CD14-positive monocyte (primary cell): Measurements from ENCODE around the gene PKD1. TPM values are rescaled to one million over a fixed set of nuclear protein-coding genes. Genes with fewer than 3 reads are reported as not detected.

ENCODE experiments used
- DNase-seq, 3 donors: peaks; one replicate each; pipeline ENCODE4 v3.0.0-alpha.2; 2011 to 2022
- H2AFZ ChIP-seq: 2 replicates; pipeline ENCODE4 v1.6.0; 2012; ENCODE audit warnings: mild to moderate bottlenecking, low read depth, low read length, inconsistent platforms; ENCODE audit not compliant: insufficient read depth, poor library complexity, severe bottlenecking
- H3K27ac ChIP-seq, 2 donors: 1 replicate in 1 of 2; 2 replicates in 1 of 2; pipeline ENCODE4 v1.5.1; 2012 to 2013; ENCODE audit warnings: low read length in 2 of 2, control low read depth in 1 of 2, inconsistent platforms in 1 of 2, low read depth in 1 of 2, mild to moderate bottlenecking in 1 of 2
- H3K27me3 ChIP-seq, 2 donors: one replicate each; pipeline versions ENCODE4 v1.6.0 to v1.6.1; 2011 to 2013; ENCODE audit warnings: low read length in 2 of 2; ENCODE audit not compliant: control insufficient read depth in 2 of 2, insufficient read depth in 2 of 2
- H3K36me3 ChIP-seq, 2 donors: replicated peaks in 1 of 2; 1 replicate in 1 of 2; 2 replicates in 1 of 2; pipeline versions ENCODE4 v1.5.1 to v1.6.1; 2012 to 2013; ENCODE audit warnings: low read length in 2 of 2, control low read depth in 1 of 2, inconsistent platforms in 1 of 2, mild to moderate bottlenecking in 1 of 2; ENCODE audit not compliant: insufficient read depth in 2 of 2, control insufficient read depth in 1 of 2
- H3K4me1 ChIP-seq, 2 donors: 1 replicate in 1 of 2; 2 replicates in 1 of 2; pipeline versions ENCODE4 v1.5.1 to v1.6.1; 2012 to 2013; ENCODE audit warnings: low read length in 2 of 2, control low read depth in 1 of 2, inconsistent platforms in 1 of 2, mild to moderate bottlenecking in 1 of 2, moderate library complexity in 1 of 2; ENCODE audit not compliant: insufficient read depth in 2 of 2, control insufficient read depth in 1 of 2
- H3K4me2 ChIP-seq: replicated peaks from 2 replicates; pipeline ENCODE3; 2012; ENCODE audit warnings: low read length, moderate library complexity, mild to moderate bottlenecking; ENCODE audit not compliant: poor library complexity, severe bottlenecking; ENCODE audit errors: extremely low read depth
- H3K4me3 ChIP-seq, 3 experiments: fragments of 200-600 bp in 1 of 3; sonication (generic) in 1 of 3; replicated peaks in 1 of 3; 1 replicate in 2 of 3; 2 replicates in 1 of 3; pipeline ENCODE4 v1.5.1; 2011 to 2013; ENCODE audit warnings: low read length in 3 of 3, mild to moderate bottlenecking in 3 of 3, control low read depth in 2 of 3, low read depth in 2 of 3, inconsistent platforms in 1 of 3, moderate library complexity in 1 of 3
- H3K79me2 ChIP-seq: 2 replicates; pipeline ENCODE4 v1.6.0; 2012; ENCODE audit warnings: mild to moderate bottlenecking, control low read depth, inconsistent platforms, low read length, moderate library complexity; ENCODE audit not compliant: insufficient read depth
- H3K9ac ChIP-seq: 2 replicates; pipeline ENCODE4 v1.6.0; 2017; ENCODE audit warnings: low read length, mild to moderate bottlenecking; ENCODE audit not compliant: insufficient read depth, poor library complexity, severe bottlenecking
- H3K9me3 ChIP-seq, 2 donors: replicated peaks in 1 of 2; 1 replicate in 1 of 2; 2 replicates in 1 of 2; pipeline versions ENCODE4 v1.5.1 to v1.6.1; 2012 to 2013; ENCODE audit warnings: low read length in 2 of 2, control low read depth in 1 of 2; ENCODE audit not compliant: control insufficient read depth in 1 of 2, insufficient read depth in 1 of 2
- H4K20me1 ChIP-seq: 2 replicates; pipeline ENCODE4 v1.6.0; 2012; ENCODE audit warnings: mild to moderate bottlenecking, low read length, control low read depth, moderate library complexity; ENCODE audit not compliant: insufficient read depth
- H3K27ac Mint-ChIP-seq, 7 donors: one replicate each; pipeline ENCODE4 v1.8.0; 2020; ENCODE audit warnings: mild to moderate bottlenecking in 7 of 7, mixed read lengths in 7 of 7, moderate library complexity in 6 of 7, inconsistent platforms in 2 of 7
- H3K27me3 Mint-ChIP-seq, 3 donors: one replicate each; pipeline ENCODE4 v1.8.0; 2021 to 2022; ENCODE audit warnings: low read depth in 3 of 3, mild to moderate bottlenecking in 3 of 3, mixed read lengths in 3 of 3, moderate library complexity in 3 of 3, inconsistent platforms in 1 of 3
- H3K36me3 Mint-ChIP-seq, 2 donors: one replicate each; pipeline ENCODE4 v1.8.0; 2020; ENCODE audit warnings: mixed read lengths in 2 of 2, inconsistent platforms in 1 of 2, mild to moderate bottlenecking in 1 of 2
- H3K4me1 Mint-ChIP-seq: one replicate; pipeline ENCODE4 v1.8.0; 2020; ENCODE audit warnings: mild to moderate bottlenecking, mixed read lengths
- H3K4me3 Mint-ChIP-seq, 2 donors: one replicate each; pipeline ENCODE4 v1.8.0; 2020; ENCODE audit warnings: mild to moderate bottlenecking in 2 of 2, mixed read lengths in 2 of 2, moderate library complexity in 1 of 2
- H3K9me3 Mint-ChIP-seq, 7 donors: one replicate each; pipeline ENCODE4 v1.8.0; 2020 to 2022; ENCODE audit warnings: mixed read lengths in 7 of 7, mild to moderate bottlenecking in 6 of 7, moderate library complexity in 6 of 7, inconsistent platforms in 2 of 7
- CTCF ChIP-seq: fragments of 200-600 bp; IDR thresholded peaks from one replicate; pipeline ENCODE4 v1.8.0; 2022; ENCODE audit warnings: antibody characterized with exemption, mild to moderate bottlenecking
- WGBS: methylation state at CpG from one replicate; pipeline ENCODE4 v1.1.5; 2013; ENCODE audit warnings: missing lambda C conversion rate; ENCODE audit not compliant: insufficient coverage; 5-methylcytosine and 5-hydroxymethylcytosine counted together
- intact Hi-C, 2 donors: fragments of 100-400 bp; cut with micrococcal nuclease; formaldehyde crosslinking; loops; one replicate each; pipeline versions ENCODE4 v1.15.0 to v1.15.1; 2023
- polyA plus RNA-seq, 3 donors: library from polyadenylated mRNA; depleted of rRNA in 1 of 3; unstranded in 2 of 3; stranded (reverse) in 1 of 3; fragments of 300-500 nt in 2 of 3; fragments of >200 nt in 1 of 3; fragmentation: Illumina TruSeq in 2 of 3; gene quantifications; 1 replicate in 2 of 3; 2 replicates in 1 of 3; pipeline ENCODE4 v1.2.3, GENCODE V29; 2012 to 2021

The PKD1 gene
- polyA plus RNA-seq, 3 donors: 0.22 to 53.8 (median 1.6) TPM

GRCh38 chr16:2086812-2087747 is 48.6 kb downstream of the PKD1 start:
- Histone ChIP-seq H3K4me2 (no peak overlapping the region), H2AFZ (no peak overlapping the region), H4K20me1 (no peaks in the 10 kb centered on the region), H3K4me3 (no peak overlapping the region), H3K9me3 (no peaks in the 10 kb centered on the region), H3K27ac (no peak overlapping the region), H3K27me3 (no peaks in the 10 kb centered on the region), H3K4me1 (no peaks in the 10 kb centered on the region), H3K9ac (no peak overlapping the region), H3K36me3 (peaks cover 67 to 76% of the 10 kb centered on the region in 2 donors), H3K79me2 (no peaks in the 10 kb centered on the region)
- Mint-ChIP-seq H3K4me1 (no peaks in the 10 kb centered on the region), H3K4me3 (no peak overlapping the region), H3K27ac (no peak overlapping the region), H3K27me3 (peaks cover 0 to 2% (median 0%) of the 10 kb centered on the region in 3 donors), H3K9me3 (peaks cover 0 to 2% (median 0%) of the 10 kb centered on the region in 7 donors), H3K36me3 (peaks cover 38 to 74% of the 10 kb centered on the region in 2 donors)
- no peak for DNase-seq
- intact Hi-C loops: no loop called here
- no peak for TF ChIP-seq CTCF
- 93% methylated on average over 26 of the region's 30 CpGs for WGBS

- Histone ChIP-seq H3K27me3 (no peaks in the 10 kb centered on the region), H3K36me3 (peaks cover 76 to 84% of the 10 kb centered on the region in 2 donors), H3K9ac (no peak overlapping the region), H3K27ac (no peak overlapping the region), H3K4me2 (no peak overlapping the region), H3K79me2 (no peaks in the 10 kb centered on the region), H3K9me3 (no peaks in the 10 kb centered on the region), H4K20me1 (no peaks in the 10 kb centered on the region), H2AFZ (no peak overlapping the region), H3K4me1 (no peaks in the 10 kb centered on the region), H3K4me3 (no peak overlapping the region)
- DNase-seq: no peak
- Mint-ChIP-seq H3K4me3 (no peak overlapping the region), H3K27me3 (peaks cover 0 to 2% (median 0%) of the 10 kb centered on the region in 3 donors), H3K36me3 (peaks cover 35 to 76% of the 10 kb centered on the region in 2 donors), H3K4me1 (no peaks in the 10 kb centered on the region), H3K9me3 (peaks cover 0 to 2% (median 0%) of the 10 kb centered on the region in 7 donors), H3K27ac (no peak overlapping the region)
- no peak for TF ChIP-seq CTCF
- WGBS: 97% methylated on average over 24 of the region's 27 CpGs
- intact Hi-C loops: no loop called here
Measured at GRCh38 chr16:2086106-2086742, 49.5 kb downstream of the PKD1 start.
